Ishikawa (cell line): Measurements from ENCODE around the gene PTPRN2.

Experiments used
- CEBPB ChIP-seq: IDR thresholded peaks from 2 replicates; pipeline ENCODE4 v1.6.1; 2012
- CREB1 ChIP-seq: IDR thresholded peaks from 2 replicates; pipeline ENCODE4 v1.6.1; 2012; ENCODE audit warnings: low read depth
- EGR1 ChIP-seq: IDR thresholded peaks from 2 replicates; pipeline ENCODE4 v1.6.1; 2012
- EP300 ChIP-seq: IDR thresholded peaks from 2 replicates; pipeline ENCODE4 v1.6.1; 2012; ENCODE audit warnings: borderline replicate concordance
- NFIC ChIP-seq: IDR thresholded peaks from 2 replicates; pipeline ENCODE4 v1.6.1; 2012
- TAF1 ChIP-seq: IDR thresholded peaks from 2 replicates; pipeline ENCODE4 v1.6.1; 2012; ENCODE audit warnings: low read depth, mild to moderate bottlenecking
- TEAD4 ChIP-seq: IDR thresholded peaks from 2 replicates; pipeline ENCODE4 v1.6.1; 2012
- YY1 ChIP-seq: IDR thresholded peaks from 2 replicates; pipeline ENCODE4 v1.6.1; 2012; ENCODE audit warnings: low read depth
- TF ChIP-seq, protein P1 (sequence below): IDR thresholded peaks from 2 replicates; pipeline ENCODE4 v1.6.1; 2012; ENCODE audit warnings: low read depth, mild to moderate bottlenecking
- TF ChIP-seq, protein P2 (sequence below): IDR thresholded peaks from 2 replicates; pipeline ENCODE4 v1.6.1; 2012
- TF ChIP-seq, protein P3 (sequence below): IDR thresholded peaks from 2 replicates; pipeline ENCODE4 v1.6.1; 2012

- no peak for TF ChIP-seq CREB1
- no peak for TF ChIP-seq TEAD4
- no peak for TF ChIP-seq YY1
- TF ChIP-seq, protein P1, sequence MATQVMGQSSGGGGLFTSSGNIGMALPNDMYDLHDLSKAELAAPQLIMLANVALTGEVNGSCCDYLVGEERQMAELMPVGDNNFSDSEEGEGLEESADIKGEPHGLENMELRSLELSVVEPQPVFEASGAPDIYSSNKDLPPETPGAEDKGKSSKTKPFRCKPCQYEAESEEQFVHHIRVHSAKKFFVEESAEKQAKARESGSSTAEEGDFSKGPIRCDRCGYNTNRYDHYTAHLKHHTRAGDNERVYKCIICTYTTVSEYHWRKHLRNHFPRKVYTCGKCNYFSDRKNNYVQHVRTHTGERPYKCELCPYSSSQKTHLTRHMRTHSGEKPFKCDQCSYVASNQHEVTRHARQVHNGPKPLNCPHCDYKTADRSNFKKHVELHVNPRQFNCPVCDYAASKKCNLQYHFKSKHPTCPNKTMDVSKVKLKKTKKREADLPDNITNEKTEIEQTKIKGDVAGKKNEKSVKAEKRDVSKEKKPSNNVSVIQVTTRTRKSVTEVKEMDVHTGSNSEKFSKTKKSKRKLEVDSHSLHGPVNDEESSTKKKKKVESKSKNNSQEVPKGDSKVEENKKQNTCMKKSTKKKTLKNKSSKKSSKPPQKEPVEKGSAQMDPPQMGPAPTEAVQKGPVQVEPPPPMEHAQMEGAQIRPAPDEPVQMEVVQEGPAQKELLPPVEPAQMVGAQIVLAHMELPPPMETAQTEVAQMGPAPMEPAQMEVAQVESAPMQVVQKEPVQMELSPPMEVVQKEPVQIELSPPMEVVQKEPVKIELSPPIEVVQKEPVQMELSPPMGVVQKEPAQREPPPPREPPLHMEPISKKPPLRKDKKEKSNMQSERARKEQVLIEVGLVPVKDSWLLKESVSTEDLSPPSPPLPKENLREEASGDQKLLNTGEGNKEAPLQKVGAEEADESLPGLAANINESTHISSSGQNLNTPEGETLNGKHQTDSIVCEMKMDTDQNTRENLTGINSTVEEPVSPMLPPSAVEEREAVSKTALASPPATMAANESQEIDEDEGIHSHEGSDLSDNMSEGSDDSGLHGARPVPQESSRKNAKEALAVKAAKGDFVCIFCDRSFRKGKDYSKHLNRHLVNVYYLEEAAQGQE = no peak
- TF ChIP-seq, protein P2, sequence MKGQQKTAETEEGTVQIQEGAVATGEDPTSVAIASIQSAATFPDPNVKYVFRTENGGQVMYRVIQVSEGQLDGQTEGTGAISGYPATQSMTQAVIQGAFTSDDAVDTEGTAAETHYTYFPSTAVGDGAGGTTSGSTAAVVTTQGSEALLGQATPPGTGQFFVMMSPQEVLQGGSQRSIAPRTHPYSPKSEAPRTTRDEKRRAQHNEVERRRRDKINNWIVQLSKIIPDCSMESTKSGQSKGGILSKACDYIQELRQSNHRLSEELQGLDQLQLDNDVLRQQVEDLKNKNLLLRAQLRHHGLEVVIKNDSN = no peak
- no peak for TF ChIP-seq CEBPB
- TF ChIP-seq EGR1 = no peak
- TF ChIP-seq NFIC = no peak
- no peak for TF ChIP-seq EP300
- TF ChIP-seq, protein P3, sequence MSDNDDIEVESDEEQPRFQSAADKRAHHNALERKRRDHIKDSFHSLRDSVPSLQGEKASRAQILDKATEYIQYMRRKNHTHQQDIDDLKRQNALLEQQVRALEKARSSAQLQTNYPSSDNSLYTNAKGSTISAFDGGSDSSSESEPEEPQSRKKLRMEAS = no peak
- TF ChIP-seq TAF1 = no peak
Observed at GRCh38 chr7:157503229-157503628, 1084.4 kb downstream of the PTPRN2 start.
